Sigmoid colon (tissue), 7 donors: Measurements from ENCODE around the gene ITIH4. TPM values are rescaled to one million over a fixed set of nuclear protein-coding genes. Genes with fewer than 3 reads are reported as not detected.

Experiments used
- DNase-seq: peaks from one replicate; pipeline ENCODE4 v3.0.0-alpha.2; 2019
- H3K27ac ChIP-seq, 4 donors: fragments of 200-600 bp; sonication (generic); one replicate each; pipeline ENCODE4 v1.5.1; 2016 to 2019; ENCODE audit warnings: mild to moderate bottlenecking in 1 of 4
- H3K27me3 ChIP-seq, 3 donors: fragments of 200-600 bp; sonication (generic); one replicate each; pipeline ENCODE4 v1.5.1; 2019; ENCODE audit warnings: mild to moderate bottlenecking in 1 of 3
- H3K36me3 ChIP-seq, 4 donors: fragments of 200-600 bp; sonication (generic); one replicate each; pipeline ENCODE4 v1.5.1; 2016 to 2019
- H3K4me1 ChIP-seq, 4 donors: fragments of 200-600 bp; sonication (generic); one replicate each; pipeline ENCODE4 v1.5.1; 2017 to 2019
- H3K4me3 ChIP-seq, 4 donors: fragments of 200-600 bp; sonication (generic); one replicate each; pipeline ENCODE4 v1.5.1; 2017 to 2019; ENCODE audit warnings: mild to moderate bottlenecking in 2 of 4, moderate library complexity in 1 of 4
- H3K9me3 ChIP-seq, 4 donors: fragments of 200-600 bp in 3 of 4; sonication (generic) in 3 of 4; one replicate each; pipeline versions ENCODE4 v1.5.1 to v1.6.1; 2013 to 2019
- EP300 ChIP-seq, 4 donors: sonication (generic); formaldehyde crosslinking; IDR thresholded peaks; one replicate each; pipeline ENCODE4 v1.6.1; 2017; ENCODE audit warnings: antibody characterized with exemption in 4 of 4
- POLR2A ChIP-seq, 2 donors: fragments of 450-650 bp; IDR thresholded peaks; one replicate each; pipeline ENCODE4 v1.6.1; 2016; ENCODE audit warnings: antibody characterized with exemption in 2 of 2, mild to moderate bottlenecking in 2 of 2, moderate library complexity in 2 of 2
- POLR2AphosphoS5 ChIP-seq, 4 donors: sonication (generic); formaldehyde crosslinking; IDR thresholded peaks; one replicate each; pipeline ENCODE4 v1.6.1; 2017; ENCODE audit warnings: antibody characterized with exemption in 4 of 4
- WGBS, 2 donors: extraction: QIAGEN DNeasy Blood & Tissue Kit; methylation state at CpG; one replicate each; pipeline ENCODE4 v1.1.7; 2013; 5-methylcytosine and 5-hydroxymethylcytosine counted together
- intact Hi-C: fragments of 100-400 bp; cut with DNase I; formaldehyde crosslinking; loops from one replicate; pipeline ENCODE4 v1.15.1; 2023
- polyA plus RNA-seq, 3 donors: library from polyadenylated mRNA; stranded (reverse); fragments of 200-250 nt; gene quantifications; one replicate each; pipeline ENCODE4 v1.2.3, GENCODE V29; 2013
- total RNA-seq, 4 donors: library from RNA; depleted of rRNA; stranded (reverse); fragments of >200 nt; gene quantifications; one replicate each; pipeline ENCODE4 v1.1.0, GENCODE V29; 2016
- TF ChIP-seq, protein P1 (sequence below), 4 experiments: fragments of 450-650 bp in 3 of 4; fragments of 200-600 bp in 1 of 4; IDR thresholded peaks; one replicate each; pipeline ENCODE4 v1.5.1; 2016 to 2019; ENCODE audit warnings: antibody characterized with exemption in 4 of 4, mild to moderate bottlenecking in 3 of 4, moderate library complexity in 2 of 4
- donor health status: healthy with polysubstance abuse.
- donor health status: Bipolar disorder and iron deficiency.
- donor health status: healthy.

The ITIH4 gene
- total and polyA plus RNA-seq, 7 donors, result 2.5 to 12.2 (median 5.6) TPM; not detected in 2

DNA sequence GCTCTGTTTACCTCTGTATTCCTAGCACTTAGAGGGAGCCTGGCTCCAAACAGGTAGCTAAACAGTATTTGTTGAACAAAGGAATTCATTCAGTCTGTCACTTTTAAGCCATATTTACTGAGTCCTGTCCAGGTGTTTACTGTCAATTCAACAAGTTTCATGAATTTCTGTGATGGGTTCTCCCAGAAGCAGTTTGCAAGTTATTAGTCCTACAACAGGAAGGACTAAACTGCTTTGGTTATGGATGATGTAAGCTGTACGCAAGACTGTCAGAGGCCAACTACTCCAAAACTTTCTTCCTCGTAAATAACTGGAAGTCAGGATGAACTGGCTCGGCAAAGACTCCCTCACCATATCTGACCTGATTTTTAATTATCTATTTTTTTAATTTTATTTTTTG, 41.8 kb upstream of the ITIH4 start:
- Histone ChIP-seq H3K27me3 (no peaks in the 10 kb centered on the region), H3K36me3 (no peaks in the 10 kb centered on the region), H3K4me3 (no peak overlapping the region), H3K4me1 (peaks cover 0 to 8% (median 0%) of the 10 kb centered on the region in 4 donors), H3K9me3 (no peaks in the 10 kb centered on the region), H3K27ac (no peak overlapping the region)
- TF ChIP-seq, protein P1, sequence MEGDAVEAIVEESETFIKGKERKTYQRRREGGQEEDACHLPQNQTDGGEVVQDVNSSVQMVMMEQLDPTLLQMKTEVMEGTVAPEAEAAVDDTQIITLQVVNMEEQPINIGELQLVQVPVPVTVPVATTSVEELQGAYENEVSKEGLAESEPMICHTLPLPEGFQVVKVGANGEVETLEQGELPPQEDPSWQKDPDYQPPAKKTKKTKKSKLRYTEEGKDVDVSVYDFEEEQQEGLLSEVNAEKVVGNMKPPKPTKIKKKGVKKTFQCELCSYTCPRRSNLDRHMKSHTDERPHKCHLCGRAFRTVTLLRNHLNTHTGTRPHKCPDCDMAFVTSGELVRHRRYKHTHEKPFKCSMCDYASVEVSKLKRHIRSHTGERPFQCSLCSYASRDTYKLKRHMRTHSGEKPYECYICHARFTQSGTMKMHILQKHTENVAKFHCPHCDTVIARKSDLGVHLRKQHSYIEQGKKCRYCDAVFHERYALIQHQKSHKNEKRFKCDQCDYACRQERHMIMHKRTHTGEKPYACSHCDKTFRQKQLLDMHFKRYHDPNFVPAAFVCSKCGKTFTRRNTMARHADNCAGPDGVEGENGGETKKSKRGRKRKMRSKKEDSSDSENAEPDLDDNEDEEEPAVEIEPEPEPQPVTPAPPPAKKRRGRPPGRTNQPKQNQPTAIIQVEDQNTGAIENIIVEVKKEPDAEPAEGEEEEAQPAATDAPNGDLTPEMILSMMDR (IDR thresholded peaks at IDR 0.05), result no peak
- TF ChIP-seq EP300 (IDR thresholded peaks at IDR 0.05) (no peak), POLR2AphosphoS5 (IDR thresholded peaks at IDR 0.05) (no peak), POLR2A (IDR thresholded peaks at IDR 0.05) (no peak)
- intact Hi-C loops, result no loop called here
- DNase-seq, result no peak
- 87 to 91% methylated on average over 3 of the region's 3 CpGs for WGBS, 2 donors

DNA sequence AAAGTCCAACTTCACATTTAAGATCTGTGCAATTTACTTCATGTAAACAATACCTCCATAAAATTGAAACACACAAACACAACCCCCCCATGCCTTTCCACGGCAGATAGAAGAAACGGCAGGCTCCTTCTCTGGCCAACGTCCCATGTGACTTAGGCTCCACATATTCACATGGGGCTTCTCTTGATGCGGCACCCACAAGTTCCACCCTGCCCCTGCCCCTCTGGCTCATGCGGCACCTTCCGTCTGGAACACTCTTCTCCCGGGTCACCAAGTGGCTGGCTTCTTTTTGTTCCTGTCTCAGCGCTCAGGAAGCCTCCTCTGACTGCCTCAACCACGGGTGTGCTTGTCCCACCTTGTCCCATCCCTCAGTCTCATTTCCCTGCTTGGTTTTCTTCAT, 41.3 kb upstream of the ITIH4 start:
- no peak overlapping the region for H3K27ac ChIP-seq
- no peak overlapping the region for H3K4me3 ChIP-seq
- no peaks in the 10 kb centered on the region for H3K27me3 ChIP-seq
- 68 to 82% methylated on average over 9 of the region's 9 CpGs for WGBS, 2 donors
- no peaks in the 10 kb centered on the region for H3K36me3 ChIP-seq
- H3K9me3 ChIP-seq, result no peaks in the 10 kb centered on the region
- intact Hi-C loops, result no loop called here
- peaks cover 0 to 8% (median 0%) of the 10 kb centered on the region in 4 donors for H3K4me1 ChIP-seq
- DNase-seq, result no peak
- no peak for TF ChIP-seq EP300 (IDR thresholded peaks at IDR 0.05)
- no peak for TF ChIP-seq POLR2A (IDR thresholded peaks at IDR 0.05)
- TF ChIP-seq POLR2AphosphoS5 (IDR thresholded peaks at IDR 0.05), result no peak
- TF ChIP-seq, protein P1 (IDR thresholded peaks at IDR 0.05), result no peak

DNA sequence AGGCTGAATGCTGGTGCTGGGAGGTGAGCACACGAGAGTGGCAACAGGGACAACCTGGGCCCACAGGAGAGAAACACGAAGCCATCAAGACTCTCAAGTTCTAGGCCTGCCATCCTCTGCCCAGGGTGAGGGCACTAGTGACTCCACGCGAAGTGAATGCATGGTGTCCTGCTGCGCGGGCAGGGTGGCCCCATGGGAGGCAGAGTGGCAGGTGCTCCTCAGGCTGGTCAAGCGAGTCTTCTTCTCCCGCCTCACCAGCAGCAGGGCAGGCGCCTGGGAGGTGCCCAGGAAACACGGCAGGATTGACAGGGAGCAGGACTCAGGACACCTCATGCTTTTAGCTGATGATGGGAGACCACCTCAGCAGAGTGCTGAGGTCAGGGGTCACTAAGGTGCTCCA, 40.0 kb upstream of the ITIH4 start:
- Histone ChIP-seq H3K4me1 (peaks cover 0 to 8% (median 0%) of the 10 kb centered on the region in 4 donors), H3K36me3 (no peaks in the 10 kb centered on the region), H3K9me3 (no peaks in the 10 kb centered on the region), H3K27me3 (no peaks in the 10 kb centered on the region), H3K4me3 (no peak overlapping the region), H3K27ac (no peak overlapping the region)
- intact Hi-C loops, result no loop called here
- WGBS, 2 donors, result 97 to 98% methylated on average over 10 of the region's 10 CpGs
- TF ChIP-seq POLR2AphosphoS5 (IDR thresholded peaks at IDR 0.05) (no peak), EP300 (IDR thresholded peaks at IDR 0.05) (no peak), POLR2A (IDR thresholded peaks at IDR 0.05) (no peak)
- TF ChIP-seq, protein P1 (IDR thresholded peaks at IDR 0.05), result no peak
- DNase-seq, result no peak

DNA sequence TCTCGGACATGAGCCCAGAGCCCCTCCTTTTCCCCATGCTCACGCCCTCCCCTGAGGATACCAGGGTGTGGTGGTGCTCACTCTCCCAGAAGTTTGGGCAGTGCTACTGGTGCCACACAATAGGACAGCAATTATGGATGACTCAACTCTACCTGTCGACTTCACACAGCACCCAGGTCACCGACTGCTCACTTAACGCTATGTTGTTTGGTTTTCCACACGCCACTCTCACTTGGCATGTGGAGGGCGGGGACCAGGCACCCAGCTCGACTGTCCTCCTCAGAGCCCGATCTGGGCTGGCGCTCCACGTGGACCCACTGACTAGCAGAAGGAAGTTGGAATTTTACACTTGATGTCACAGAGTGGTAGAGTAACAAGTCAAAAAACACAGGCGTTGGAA, 36.0 kb upstream of the ITIH4 start:
- Histone ChIP-seq H3K4me3 (no peak overlapping the region), H3K9me3 (no peaks in the 10 kb centered on the region), H3K36me3 (no peaks in the 10 kb centered on the region), H3K27me3 (no peaks in the 10 kb centered on the region), H3K27ac (no peak overlapping the region), H3K4me1 (no peaks in the 10 kb centered on the region)
- intact Hi-C loops, result no loop called here
- no peak for DNase-seq
- TF ChIP-seq POLR2AphosphoS5 (IDR thresholded peaks at IDR 0.05) (no peak), EP300 (IDR thresholded peaks at IDR 0.05) (no peak), POLR2A (IDR thresholded peaks at IDR 0.05) (no peak)
- TF ChIP-seq, protein P1 (IDR thresholded peaks at IDR 0.05), result no peak
- 88 to 95% methylated on average over 12 of the region's 12 CpGs for WGBS, 2 donors

DNA sequence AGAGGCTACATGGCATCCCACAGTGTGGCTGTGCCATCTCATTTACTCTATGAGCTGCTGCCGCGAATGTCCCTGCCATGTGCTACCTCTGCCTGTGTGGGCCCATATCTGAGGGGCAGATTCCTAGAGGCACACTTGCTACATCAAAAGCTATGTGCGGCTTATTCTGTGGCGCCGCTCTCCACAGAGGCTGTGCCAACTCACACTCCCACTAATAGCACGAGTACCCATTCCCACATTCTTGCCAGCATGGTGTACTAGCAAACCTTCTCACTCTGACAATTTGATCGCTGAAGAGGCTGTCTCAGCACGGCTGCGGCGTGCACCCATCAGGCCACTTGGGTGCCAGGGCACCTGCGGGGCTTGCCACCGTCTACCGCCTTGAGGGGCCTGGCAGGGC, 35.5 kb upstream of the ITIH4 start:
- intact Hi-C loops, result no loop called here
- Histone ChIP-seq H3K4me1 (no peaks in the 10 kb centered on the region), H3K4me3 (no peak overlapping the region), H3K27ac (no peak overlapping the region), H3K9me3 (no peaks in the 10 kb centered on the region), H3K36me3 (no peaks in the 10 kb centered on the region), H3K27me3 (no peaks in the 10 kb centered on the region)
- DNase-seq, result no peak
- TF ChIP-seq POLR2A (IDR thresholded peaks at IDR 0.05) (no peak), POLR2AphosphoS5 (IDR thresholded peaks at IDR 0.05) (no peak), EP300 (IDR thresholded peaks at IDR 0.05) (no peak)
- TF ChIP-seq, protein P1 (IDR thresholded peaks at IDR 0.05), result no peak
- WGBS, 2 donors, result 93 to 98% methylated on average over 13 of the region's 13 CpGs
